HEK293T (cell line): ENCODE data around the gene SYT15.
"Not testable (repeated sequence)": the region's sequence is repeated elsewhere in the genome, so short reads cannot be mapped to it uniquely, and the experiment has no call there.

ENCODE experiments used
- LEF1 ChIP-seq: fragments of 450-650 bp; IDR thresholded peaks from 2 replicates; pipeline ENCODE4 v1.6.1; 2017; ENCODE audit warnings: mild to moderate bottlenecking, borderline replicate concordance
- NFRKB ChIP-seq: fragments of 450-650 bp; IDR thresholded peaks from 2 replicates; pipeline ENCODE4 v1.6.1; 2016; ENCODE audit warnings: mild to moderate bottlenecking, moderate library complexity

GRCh38 chr10:46582568-46582967 is 3.6 kb downstream of the SYT15 start:
- TF ChIP-seq LEF1, NFRKB: not testable (repeated sequence)
